GM12878 (cell line): ENCODE data around the gene PRSS27.

ENCODE experiments used
- ESRRA ChIP-seq: IDR thresholded peaks from 2 replicates; pipeline ENCODE4 v1.6.1; 2012; ENCODE audit warnings: mild to moderate bottlenecking, low read length, improper control_type of control experiment
- KDM1A ChIP-seq: fragments of 200-600 bp; sonication (generic); IDR thresholded peaks from 2 replicates; pipeline ENCODE4 v1.6.1; 2016; ENCODE audit warnings: borderline replicate concordance

- TF ChIP-seq KDM1A (no peak), ESRRA (no peak)
Measured at GRCh38 chr16:2692251-2692947, 27.6 kb downstream of the PRSS27 start.
